ENCODE results near the gene ZNF181. TPM values are rescaled to one million over a fixed set of nuclear protein-coding genes. Genes with fewer than 3 reads are reported as not detected.

The ZNF181 gene
- polyA plus RNA-seq, 2 of the 4 experiments (the other 2 are of a cell fraction) = 17.0 to 24.6 TPM

DNA sequence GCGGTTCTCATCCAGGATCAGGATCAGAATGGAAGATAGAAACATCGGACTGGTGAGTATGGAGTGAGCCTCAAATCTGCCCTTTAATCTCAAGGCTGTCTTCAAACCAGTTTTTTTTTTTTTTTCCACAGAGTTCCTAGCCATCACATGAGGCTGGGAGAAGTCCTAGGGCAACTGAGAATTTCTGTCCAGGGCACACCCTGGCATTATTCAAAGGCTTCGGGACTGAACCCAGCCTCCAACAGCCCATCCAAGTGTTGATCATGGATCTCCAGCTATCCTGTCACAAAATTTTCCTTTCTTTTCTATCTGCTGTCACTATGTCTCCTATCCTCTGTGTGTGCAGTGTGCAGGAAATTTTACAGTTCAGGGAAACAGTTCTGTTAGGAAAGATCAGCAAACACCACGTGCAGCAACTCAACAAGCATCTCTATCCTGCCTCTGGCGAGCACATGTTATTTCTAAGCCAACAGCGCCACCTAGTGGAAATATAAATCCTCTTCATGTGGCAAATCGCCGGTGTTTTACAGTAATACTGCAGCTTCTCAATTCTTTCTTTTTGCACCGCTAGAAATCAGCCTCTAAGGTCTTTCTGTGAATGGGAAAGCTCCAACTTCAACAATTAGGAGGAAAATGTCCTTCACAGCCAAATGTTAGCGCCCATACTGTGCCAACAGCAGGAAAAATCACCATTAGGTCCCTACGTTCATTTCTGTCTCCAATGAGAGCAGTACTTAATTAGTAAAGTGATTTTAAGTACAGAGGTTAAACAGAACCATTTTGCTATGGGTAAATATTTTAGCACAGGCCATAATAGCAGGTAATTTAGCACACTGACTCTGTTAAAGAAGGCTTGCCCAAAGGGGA lies 21.4 kb upstream of the ZNF181 start:
- H3K27ac ChIP-seq = no peak overlapping the region
- peak; percentile 77 to 90 for DNase-seq (ENCODE audit: low read depth in 1 of 2, low spot score in 1 of 2)
- no peak for TF ChIP-seq MAZ (IDR thresholded peaks at IDR 0.05; ENCODE audit: borderline replicate concordance, low read depth, low read length)
- TF ChIP-seq, protein P1, sequence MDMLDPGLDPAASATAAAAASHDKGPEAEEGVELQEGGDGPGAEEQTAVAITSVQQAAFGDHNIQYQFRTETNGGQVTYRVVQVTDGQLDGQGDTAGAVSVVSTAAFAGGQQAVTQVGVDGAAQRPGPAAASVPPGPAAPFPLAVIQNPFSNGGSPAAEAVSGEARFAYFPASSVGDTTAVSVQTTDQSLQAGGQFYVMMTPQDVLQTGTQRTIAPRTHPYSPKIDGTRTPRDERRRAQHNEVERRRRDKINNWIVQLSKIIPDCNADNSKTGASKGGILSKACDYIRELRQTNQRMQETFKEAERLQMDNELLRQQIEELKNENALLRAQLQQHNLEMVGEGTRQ (IDR thresholded peaks at IDR 0.05) = peak; percentile 56
- TF ChIP-seq CBX2 (IDR thresholded peaks at IDR 0.05; ENCODE audit: borderline replicate concordance, low read depth) = no peak
- TF ChIP-seq RFX5 (IDR thresholded peaks at IDR 0.05) = no peak
- no peak for TF ChIP-seq SREBF2 (IDR thresholded peaks at IDR 0.05)
- TF ChIP-seq RNF2 (IDR thresholded peaks at IDR 0.05; ENCODE audit: borderline replicate concordance, low read depth) = no peak
- TF ChIP-seq, protein P2, sequence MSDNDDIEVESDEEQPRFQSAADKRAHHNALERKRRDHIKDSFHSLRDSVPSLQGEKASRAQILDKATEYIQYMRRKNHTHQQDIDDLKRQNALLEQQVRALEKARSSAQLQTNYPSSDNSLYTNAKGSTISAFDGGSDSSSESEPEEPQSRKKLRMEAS (IDR thresholded peaks at IDR 0.05) = peak; percentile 81; the same call in 1 of the 2 replicates
- peak; percentile 94 to 97 for TF ChIP-seq RAD21 (conservative IDR thresholded peaks at IDR 0.05 in 1 of 2, IDR thresholded peaks at IDR 0.05 in 1 of 2)
- no peak for TF ChIP-seq JUNB (IDR thresholded peaks at IDR 0.05)
- TF ChIP-seq EP300 (IDR thresholded peaks at IDR 0.05) = no peak
- TF ChIP-seq, protein P3, sequence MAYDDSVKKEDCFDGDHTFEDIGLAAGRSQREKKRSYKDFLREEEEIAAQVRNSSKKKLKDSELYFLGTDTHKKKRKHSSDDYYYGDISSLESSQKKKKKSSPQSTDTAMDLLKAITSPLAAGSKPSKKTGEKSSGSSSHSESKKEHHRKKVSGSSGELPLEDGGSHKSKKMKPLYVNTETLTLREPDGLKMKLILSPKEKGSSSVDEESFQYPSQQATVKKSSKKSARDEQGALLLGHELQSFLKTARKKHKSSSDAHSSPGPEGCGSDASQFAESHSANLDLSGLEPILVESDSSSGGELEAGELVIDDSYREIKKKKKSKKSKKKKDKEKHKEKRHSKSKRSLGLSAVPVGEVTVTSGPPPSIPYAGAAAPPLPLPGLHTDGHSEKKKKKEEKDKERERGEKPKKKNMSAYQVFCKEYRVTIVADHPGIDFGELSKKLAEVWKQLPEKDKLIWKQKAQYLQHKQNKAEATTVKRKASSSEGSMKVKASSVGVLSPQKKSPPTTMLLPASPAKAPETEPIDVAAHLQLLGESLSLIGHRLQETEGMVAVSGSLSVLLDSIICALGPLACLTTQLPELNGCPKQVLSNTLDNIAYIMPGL (CRISPR knock-in tag; IDR thresholded peaks at IDR 0.05; ENCODE audit: borderline replicate concordance) = no peak
- no peak for TF ChIP-seq MAFK (IDR thresholded peaks at IDR 0.05; ENCODE audit: partially characterized antibody)
- TF ChIP-seq, protein P4, sequence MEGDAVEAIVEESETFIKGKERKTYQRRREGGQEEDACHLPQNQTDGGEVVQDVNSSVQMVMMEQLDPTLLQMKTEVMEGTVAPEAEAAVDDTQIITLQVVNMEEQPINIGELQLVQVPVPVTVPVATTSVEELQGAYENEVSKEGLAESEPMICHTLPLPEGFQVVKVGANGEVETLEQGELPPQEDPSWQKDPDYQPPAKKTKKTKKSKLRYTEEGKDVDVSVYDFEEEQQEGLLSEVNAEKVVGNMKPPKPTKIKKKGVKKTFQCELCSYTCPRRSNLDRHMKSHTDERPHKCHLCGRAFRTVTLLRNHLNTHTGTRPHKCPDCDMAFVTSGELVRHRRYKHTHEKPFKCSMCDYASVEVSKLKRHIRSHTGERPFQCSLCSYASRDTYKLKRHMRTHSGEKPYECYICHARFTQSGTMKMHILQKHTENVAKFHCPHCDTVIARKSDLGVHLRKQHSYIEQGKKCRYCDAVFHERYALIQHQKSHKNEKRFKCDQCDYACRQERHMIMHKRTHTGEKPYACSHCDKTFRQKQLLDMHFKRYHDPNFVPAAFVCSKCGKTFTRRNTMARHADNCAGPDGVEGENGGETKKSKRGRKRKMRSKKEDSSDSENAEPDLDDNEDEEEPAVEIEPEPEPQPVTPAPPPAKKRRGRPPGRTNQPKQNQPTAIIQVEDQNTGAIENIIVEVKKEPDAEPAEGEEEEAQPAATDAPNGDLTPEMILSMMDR (IDR thresholded peaks at IDR 0.05) = peak; percentile 93
- TF ChIP-seq JUN (IDR thresholded peaks at IDR 0.05) = 0 out of 5 replicates have a peak, but pooled peaks of 1 of the 2 experiments have one; percentile 24
- TF ChIP-seq NR3C1 (IDR thresholded peaks at IDR 0.05) = no peak
- peak; percentile 81 for TF ChIP-seq SMC3 (IDR thresholded peaks at IDR 0.05)
- TF ChIP-seq RARB (CRISPR knock-in tag; IDR thresholded peaks at IDR 0.05) = no peak
- ATAC-seq = peak; percentile 75 to 95; a peak in 5 of 6 replicates
- 15% methylated on average over 11 of the region's 11 CpGs for WGBS (ENCODE audit: missing lambda C conversion rate)
- FAIRE-seq = peak; percentile 98
- ChIA-PET POLR2A (no interaction called here), CTCF (interaction anchor here (0.6 to 5.1 kb wide), 66 partner anchors 9 to 1491 kb away, joined by 3 to 42 read pairs (median 4); partner anchors contain the start of gene ZNF181)
- H3K4me3 ChIP-seq = no peak overlapping the region
- no peaks in the 10 kb centered on the region for H3K4me1 ChIP-seq
- peaks cover 72% of the 10 kb centered on the region for H3K9me3 ChIP-seq
- no peak overlapping the region for H3K4me2 ChIP-seq

DNA sequence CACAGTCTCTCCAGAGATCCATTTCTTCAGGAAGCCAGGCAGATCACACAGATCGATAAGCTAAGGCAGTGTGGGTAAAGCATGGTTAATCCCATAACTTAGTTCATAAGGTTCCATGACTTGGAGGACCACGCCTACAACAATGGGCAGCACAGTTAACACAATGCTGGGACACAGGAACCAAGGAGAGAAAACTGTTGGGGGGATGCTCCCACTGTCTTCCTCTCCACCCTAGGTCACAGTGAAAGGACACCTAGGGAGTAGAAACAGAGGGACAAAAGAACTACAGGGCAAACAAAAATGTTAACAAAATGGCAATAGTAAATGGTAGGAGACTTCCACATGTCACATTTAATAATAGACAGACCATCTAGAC lies 20.8 kb upstream of the ZNF181 start:
- Histone ChIP-seq H3K27ac (no peak overlapping the region), H3K4me3 (no peak overlapping the region), H3K9me3 (peaks cover 68% of the 10 kb centered on the region), H3K4me1 (no peaks in the 10 kb centered on the region), H3K4me2 (no peak overlapping the region)
- no peak for FAIRE-seq
- ATAC-seq = 0 out of 6 replicates have a peak, but pooled peaks of 1 of the 2 experiments have one; percentile 23
- POLR2A ChIA-PET = no interaction called here
- CTCF ChIA-PET = interaction anchor here (0.6 to 5.1 kb wide), 46 partner anchors 9 to 1307 kb away, joined by 3 to 42 read pairs (median 4); partner anchors contain the start of gene ZNF181
- peak in 1 of 2 experiments; percentile 34 for DNase-seq (ENCODE audit: low read depth in 1 of 2, low spot score in 1 of 2)
- 41% methylated on average over 2 of the region's 2 CpGs for WGBS (ENCODE audit: missing lambda C conversion rate)
- no peak for TF ChIP-seq HEYL (CRISPR knock-in tag; IDR thresholded peaks at IDR 0.05)
- no peak for TF ChIP-seq HDAC2 (IDR thresholded peaks at IDR 0.05)
- no peak for TF ChIP-seq HOXB5 (CRISPR knock-in tag; IDR thresholded peaks at IDR 0.05)
- TF ChIP-seq KDM5A (IDR thresholded peaks at IDR 0.05) = no peak
- TF ChIP-seq BHLHE40 (IDR thresholded peaks at IDR 0.05; ENCODE audit: low read depth, low read length) = no peak
- TF ChIP-seq, protein P5, sequence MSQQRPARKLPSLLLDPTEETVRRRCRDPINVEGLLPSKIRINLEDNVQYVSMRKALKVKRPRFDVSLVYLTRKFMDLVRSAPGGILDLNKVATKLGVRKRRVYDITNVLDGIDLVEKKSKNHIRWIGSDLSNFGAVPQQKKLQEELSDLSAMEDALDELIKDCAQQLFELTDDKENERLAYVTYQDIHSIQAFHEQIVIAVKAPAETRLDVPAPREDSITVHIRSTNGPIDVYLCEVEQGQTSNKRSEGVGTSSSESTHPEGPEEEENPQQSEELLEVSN (IDR thresholded peaks at IDR 0.05; ENCODE audit: borderline replicate concordance, low read depth) = no peak
- no peak for TF ChIP-seq CHD2 (IDR thresholded peaks at IDR 0.05; ENCODE audit: low read length, partially characterized antibody)
- no peak for TF ChIP-seq FOSB (CRISPR knock-in tag; IDR thresholded peaks at IDR 0.05)
- TF ChIP-seq, protein P6, sequence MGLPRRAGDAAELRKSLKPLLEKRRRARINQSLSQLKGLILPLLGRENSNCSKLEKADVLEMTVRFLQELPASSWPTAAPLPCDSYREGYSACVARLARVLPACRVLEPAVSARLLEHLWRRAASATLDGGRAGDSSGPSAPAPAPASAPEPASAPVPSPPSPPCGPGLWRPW (IDR thresholded peaks at IDR 0.05) = no peak
- TF ChIP-seq MAZ (IDR thresholded peaks at IDR 0.05; ENCODE audit: borderline replicate concordance, low read depth, low read length) = no peak
- no peak for TF ChIP-seq MYC (IDR thresholded peaks at IDR 0.05; ENCODE audit: borderline replicate concordance, low read length)
- TF ChIP-seq TP53 (CRISPR knock-in tag; IDR thresholded peaks at IDR 0.05) = no peak
- TF ChIP-seq RNF2 (IDR thresholded peaks at IDR 0.05; ENCODE audit: borderline replicate concordance, low read depth) = no peak
- no peak for TF ChIP-seq KDM1A (IDR thresholded peaks at IDR 0.05; ENCODE audit: low read depth)
- TF ChIP-seq, protein P7, sequence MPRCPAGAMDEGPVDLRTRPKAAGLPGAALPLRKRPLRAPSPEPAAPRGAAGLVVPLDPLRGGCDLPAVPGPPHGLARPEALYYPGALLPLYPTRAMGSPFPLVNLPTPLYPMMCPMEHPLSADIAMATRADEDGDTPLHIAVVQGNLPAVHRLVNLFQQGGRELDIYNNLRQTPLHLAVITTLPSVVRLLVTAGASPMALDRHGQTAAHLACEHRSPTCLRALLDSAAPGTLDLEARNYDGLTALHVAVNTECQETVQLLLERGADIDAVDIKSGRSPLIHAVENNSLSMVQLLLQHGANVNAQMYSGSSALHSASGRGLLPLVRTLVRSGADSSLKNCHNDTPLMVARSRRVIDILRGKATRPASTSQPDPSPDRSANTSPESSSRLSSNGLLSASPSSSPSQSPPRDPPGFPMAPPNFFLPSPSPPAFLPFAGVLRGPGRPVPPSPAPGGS (IDR thresholded peaks at IDR 0.05) = no peak
- no peak for TF ChIP-seq EHF (CRISPR knock-in tag; IDR thresholded peaks at IDR 0.05)

Measured in A549 (cell line).